Neural crest cell (in vitro differentiated cells): Measurements from ENCODE around the gene WNT4. TPM values are rescaled to one million over a fixed set of nuclear protein-coding genes. Genes with fewer than 3 reads are reported as not detected.

Source experiments
- DNase-seq: peaks from one replicate; pipeline ENCODE4 v3.0.0; 2021; ENCODE audit warnings: low read depth, mixed read lengths, low spot score
- H3K27ac Mint-ChIP-seq: one replicate; pipeline ENCODE4 v1.8.0; 2021; ENCODE audit warnings: mild to moderate bottlenecking, mixed read lengths; ENCODE audit not compliant: unreplicated experiment
- H3K27me3 Mint-ChIP-seq: 2 replicates; pipeline ENCODE4 v1.8.0; 2021; ENCODE audit warnings: low read depth, mild to moderate bottlenecking, mixed read lengths
- H3K36me3 Mint-ChIP-seq: 2 replicates; pipeline ENCODE4 v1.8.0; 2021; ENCODE audit warnings: low read depth, mild to moderate bottlenecking, mixed read lengths
- H3K4me1 Mint-ChIP-seq: 2 replicates; pipeline ENCODE4 v1.8.0; 2021; ENCODE audit warnings: mixed read lengths
- H3K4me3 Mint-ChIP-seq: one replicate; pipeline ENCODE4 v1.8.0; 2021; ENCODE audit warnings: mild to moderate bottlenecking, mixed read lengths
- H3K9me3 Mint-ChIP-seq: 2 replicates; pipeline ENCODE4 v1.8.0; 2021; ENCODE audit warnings: mixed read lengths
- CTCF ChIP-seq: fragments of 200-600 bp; sonication (generic); conservative IDR thresholded peaks from 2 replicates; pipeline ENCODE4 v1.5.0; 2021; ENCODE audit warnings: antibody characterized with exemption, mild to moderate bottlenecking
- long read RNA-seq: library from polyadenylated mRNA; unstranded; transcript quantifications from one replicate; pipeline ENCODE4 v2.0.0, GENCODE V29; 2020
- total RNA-seq: library from RNA; stranded (reverse); gene quantifications from 2 replicates; pipeline ENCODE4 v1.2.1, GENCODE V29; 2021

The WNT4 gene
- total RNA-seq = 0.16 and 0.23 TPM in 2 replicates
- long read RNA-seq = 0 reads

- TF ChIP-seq CTCF = peak; percentile 50
- no peaks in the 10 kb centered on the region for H3K36me3 Mint-ChIP-seq
- DNase-seq = peak; percentile 31
- H3K9me3 Mint-ChIP-seq = no peaks in the 10 kb centered on the region
- H3K4me3 Mint-ChIP-seq = peak within 1 kb of the TSS; percentile 81
- H3K27ac Mint-ChIP-seq = no peak within 1 kb of the TSS
- H3K27me3 Mint-ChIP-seq = peaks cover 80% of the 10 kb centered on the region
- peaks cover 7% of the 10 kb centered on the region for H3K4me1 Mint-ChIP-seq
Measured at GRCh38 chr1:22143065-22144033, at the start of gene WNT4. Gene WNT4, minus strand, starts transcription at chr1:22143097. Its CDS starts 175 bp downstream, at chr1:22142922.

GRCh38 chr1:22190731-22191130 lies 47.8 kb upstream of the WNT4 start:
- H3K4me3 Mint-ChIP-seq = no peak overlapping the region
- no peaks in the 10 kb centered on the region for H3K36me3 Mint-ChIP-seq
- TF ChIP-seq CTCF = no peak
- no peak overlapping the region for H3K27ac Mint-ChIP-seq
- H3K9me3 Mint-ChIP-seq = no peaks in the 10 kb centered on the region
- peaks cover 31% of the 10 kb centered on the region for H3K27me3 Mint-ChIP-seq
- no peak for DNase-seq
- no peaks in the 10 kb centered on the region for H3K4me1 Mint-ChIP-seq

GRCh38 chr1:22190251-22190650 lies 47.4 kb upstream of the WNT4 start:
- H3K27ac Mint-ChIP-seq = no peak overlapping the region
- H3K4me3 Mint-ChIP-seq = no peak overlapping the region
- no peaks in the 10 kb centered on the region for H3K4me1 Mint-ChIP-seq
- no peak for DNase-seq
- no peaks in the 10 kb centered on the region for H3K36me3 Mint-ChIP-seq
- H3K27me3 Mint-ChIP-seq = peaks cover 33% of the 10 kb centered on the region
- no peak for TF ChIP-seq CTCF
- H3K9me3 Mint-ChIP-seq = no peaks in the 10 kb centered on the region

GRCh38 chr1:22189619-22190018 lies 46.7 kb upstream of the WNT4 start:
- Mint-ChIP-seq H3K4me1 (no peaks in the 10 kb centered on the region), H3K27me3 (peaks cover 33% of the 10 kb centered on the region), H3K4me3 (no peak overlapping the region), H3K27ac (no peak overlapping the region), H3K36me3 (no peaks in the 10 kb centered on the region), H3K9me3 (no peaks in the 10 kb centered on the region)
- no peak for TF ChIP-seq CTCF
- DNase-seq = no peak

- Mint-ChIP-seq H3K4me3 (no peak overlapping the region), H3K27ac (no peak overlapping the region), H3K9me3 (no peaks in the 10 kb centered on the region), H3K36me3 (no peaks in the 10 kb centered on the region), H3K4me1 (no peaks in the 10 kb centered on the region), H3K27me3 (peaks cover 36% of the 10 kb centered on the region)
- no peak for DNase-seq
- no peak for TF ChIP-seq CTCF
Measured at GRCh38 chr1:22188914-22189313, 46.0 kb upstream of the WNT4 start.
